Activated naive CD4-positive, alpha-beta T cell treated with anti-CD3 and anti-CD28 coated beads, Interleukin-2, amount 50 U/mL, for 16 hours (primary cell): ENCODE data around the gene TTC31.
A peak's percentile ranks its signal among the peaks of the same experiment; 100 is the strongest.

Experiments
- DNase-seq: peaks from one replicate; pipeline ENCODE4 v3.0.0-alpha.2; 2020

Gene TTC31

DNA sequence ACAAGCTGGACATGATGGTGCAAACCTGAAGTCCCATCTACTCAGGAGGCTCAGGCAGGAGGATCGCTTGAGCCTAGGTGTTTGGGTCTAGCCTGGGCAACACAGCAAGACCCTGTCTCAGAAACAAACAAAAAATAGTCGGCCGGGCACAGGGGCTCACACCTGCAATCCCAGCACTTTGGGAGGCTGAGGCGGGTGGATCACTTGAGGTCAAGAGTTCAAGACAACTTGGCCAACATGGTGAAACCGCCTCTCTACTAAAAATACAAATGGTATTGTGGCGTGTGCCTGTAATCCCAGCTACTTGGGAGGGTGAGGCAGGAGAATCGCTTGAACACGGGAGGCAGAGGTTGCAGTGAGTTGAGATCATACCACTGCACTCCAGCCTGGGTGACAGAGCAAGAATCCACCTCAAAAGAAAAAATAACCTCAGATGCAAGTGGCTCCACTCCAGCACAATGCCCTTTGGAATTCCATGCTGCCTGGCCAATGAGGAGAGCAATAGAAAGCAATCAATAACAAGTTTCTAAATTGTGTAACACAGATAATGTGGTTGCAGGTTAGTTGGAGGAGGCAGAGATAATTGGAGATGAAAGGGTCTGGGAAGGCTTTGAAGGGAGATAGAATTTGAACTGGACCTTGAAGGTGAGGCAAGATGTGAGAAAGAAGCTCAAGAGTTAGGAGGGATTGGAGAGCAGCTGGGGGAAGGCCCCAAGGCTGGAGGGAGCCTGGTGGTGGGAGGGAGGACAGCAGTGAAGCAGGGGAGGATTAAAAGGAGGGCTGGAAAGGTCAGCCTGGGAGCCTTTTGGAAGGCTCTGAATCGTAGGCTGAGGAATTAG lies 6.0 kb downstream of the TTC31 start:
- no peak for DNase-seq

DNA sequence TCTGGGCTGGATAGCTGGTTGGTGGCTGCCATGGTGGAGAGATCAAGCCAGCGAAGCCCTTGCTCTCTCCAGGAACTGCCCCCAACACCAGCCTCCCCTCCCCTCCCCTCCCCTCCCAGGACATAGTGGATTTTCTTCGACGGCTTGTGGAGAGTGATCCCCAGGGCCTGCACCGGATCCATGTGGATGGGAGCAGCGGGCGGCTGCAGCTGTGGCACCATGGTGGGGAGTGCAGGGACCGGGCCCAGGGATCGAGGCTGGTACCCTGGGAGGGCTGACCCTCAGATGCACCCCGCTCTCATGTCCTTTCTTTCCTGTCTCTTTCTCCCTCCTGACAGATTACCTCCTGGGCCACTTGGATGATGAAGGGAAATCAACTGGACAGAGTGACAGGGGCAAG lies 7.0 kb downstream of the TTC31 start:
- no peak for DNase-seq

DNA sequence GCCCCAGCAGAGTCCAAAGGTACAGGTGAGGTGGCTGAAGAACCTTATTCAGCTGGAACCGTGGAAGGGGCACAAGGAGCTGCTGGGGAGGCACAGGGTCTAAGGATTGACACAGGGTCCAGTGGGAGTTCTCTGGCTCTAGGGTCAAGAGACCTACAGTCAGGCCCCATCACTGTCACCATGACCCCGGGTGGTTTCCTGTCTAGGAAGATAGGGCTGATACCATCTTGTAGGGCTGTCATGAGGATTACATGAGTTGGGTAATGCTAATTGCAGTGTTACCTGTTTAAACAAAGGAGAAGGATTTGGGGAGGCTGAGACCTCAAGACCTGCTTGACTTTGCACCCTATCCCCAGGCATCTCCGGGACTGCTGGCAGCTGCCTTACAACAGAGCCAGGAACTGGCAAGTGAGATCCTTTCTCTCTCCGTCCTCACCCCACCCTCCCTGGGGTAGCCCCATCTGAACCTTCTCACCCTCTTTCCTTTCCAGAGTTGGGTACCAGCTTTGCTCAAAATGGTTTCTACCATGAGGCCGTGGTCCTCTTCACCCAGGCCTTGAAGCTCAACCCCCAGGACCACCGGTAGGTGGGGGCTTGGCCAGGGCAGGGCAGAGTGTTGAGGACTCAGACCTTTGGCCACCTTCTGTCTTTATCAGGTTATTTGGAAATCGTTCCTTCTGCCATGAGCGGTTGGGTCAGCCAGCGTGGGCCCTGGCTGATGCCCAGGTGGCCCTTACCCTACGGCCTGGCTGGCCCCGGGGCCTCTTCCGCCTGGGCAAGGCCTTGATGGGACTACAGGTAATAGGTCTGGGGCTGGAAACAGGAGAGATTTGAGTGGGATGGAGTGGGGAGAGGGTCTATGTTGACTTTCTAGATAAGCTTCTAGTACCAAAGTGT lies 9.0 kb downstream of the TTC31 start:
- no peak for DNase-seq

DNA sequence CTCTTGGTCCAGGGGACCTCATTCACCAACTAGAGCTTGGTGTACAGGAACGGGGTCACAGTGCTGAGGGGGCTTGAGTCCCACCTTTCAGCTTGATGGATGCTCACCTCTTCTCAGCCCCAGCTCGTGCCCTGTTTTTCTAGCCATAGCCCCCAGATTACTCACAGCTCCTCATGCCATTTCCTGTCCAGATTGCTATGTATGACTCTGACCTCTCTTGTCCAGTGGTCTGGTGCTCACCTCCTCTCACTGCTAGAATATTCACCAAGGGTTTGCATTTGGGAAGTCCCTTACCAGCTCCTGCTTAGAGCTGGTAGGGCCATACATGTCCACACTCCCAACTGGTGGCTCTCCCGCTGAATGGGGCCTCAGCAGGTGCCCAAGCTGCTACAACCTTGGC lies 10.7 kb downstream of the TTC31 start:
- no peak for DNase-seq

DNA sequence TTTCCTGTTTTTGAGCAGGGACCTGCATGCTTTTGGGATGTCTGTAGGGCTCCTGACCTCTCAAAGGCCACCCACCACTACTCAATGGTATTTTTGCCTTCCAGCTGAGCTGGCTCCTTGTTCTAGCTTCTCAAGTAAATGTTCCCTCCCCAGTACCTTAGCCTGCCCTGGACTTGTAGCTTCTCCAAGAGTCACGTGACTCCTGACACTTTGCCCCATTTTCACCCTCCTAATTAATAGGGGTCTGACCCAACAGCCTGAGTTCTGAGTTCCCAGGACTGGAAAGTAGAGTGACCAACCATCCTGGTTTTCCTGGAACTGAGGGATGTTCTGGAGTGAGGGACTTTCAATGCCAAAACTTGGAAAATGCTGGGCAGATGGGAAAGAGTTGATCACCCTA lies 12.6 kb downstream of the TTC31 start:
- no peak for DNase-seq

DNA sequence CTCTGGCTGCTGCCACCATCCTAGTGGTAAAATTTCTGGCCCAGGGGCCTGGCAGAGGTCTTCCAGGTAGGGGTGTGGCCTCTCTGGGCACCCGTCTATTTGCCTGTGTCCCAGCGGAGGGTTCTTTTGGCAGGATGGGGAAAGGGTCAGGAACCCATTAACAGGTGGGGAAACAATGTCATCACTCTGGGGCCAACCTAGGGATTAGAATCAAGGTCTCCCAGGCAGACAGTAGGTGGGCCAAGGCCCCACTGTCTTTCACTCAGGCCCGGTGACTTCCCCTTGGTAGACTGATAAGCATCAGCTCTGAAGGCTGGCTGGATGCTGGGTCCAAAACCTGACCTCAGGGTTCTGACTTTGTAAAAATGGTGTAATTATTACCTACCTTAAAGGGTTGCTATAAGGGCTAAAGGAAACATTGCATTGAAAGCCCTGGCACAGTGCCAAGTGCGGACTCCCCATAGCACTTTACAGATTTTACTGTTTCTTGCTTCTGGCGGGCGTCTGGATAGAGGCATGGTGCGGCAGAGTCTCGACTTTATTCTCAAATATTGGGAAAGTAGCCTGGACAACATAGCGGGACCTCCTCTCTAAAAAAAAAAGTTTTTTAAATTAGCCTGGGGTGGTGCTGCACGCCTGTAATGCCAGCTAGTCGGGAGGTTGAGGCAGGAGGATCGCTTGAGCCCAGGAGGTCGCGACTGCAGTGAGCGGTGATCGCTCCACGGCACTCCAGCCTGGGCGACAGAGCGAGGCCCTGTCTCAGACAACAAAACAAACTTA lies 14.3 kb downstream of the TTC31 start:
- DNase-seq = no peak

DNA sequence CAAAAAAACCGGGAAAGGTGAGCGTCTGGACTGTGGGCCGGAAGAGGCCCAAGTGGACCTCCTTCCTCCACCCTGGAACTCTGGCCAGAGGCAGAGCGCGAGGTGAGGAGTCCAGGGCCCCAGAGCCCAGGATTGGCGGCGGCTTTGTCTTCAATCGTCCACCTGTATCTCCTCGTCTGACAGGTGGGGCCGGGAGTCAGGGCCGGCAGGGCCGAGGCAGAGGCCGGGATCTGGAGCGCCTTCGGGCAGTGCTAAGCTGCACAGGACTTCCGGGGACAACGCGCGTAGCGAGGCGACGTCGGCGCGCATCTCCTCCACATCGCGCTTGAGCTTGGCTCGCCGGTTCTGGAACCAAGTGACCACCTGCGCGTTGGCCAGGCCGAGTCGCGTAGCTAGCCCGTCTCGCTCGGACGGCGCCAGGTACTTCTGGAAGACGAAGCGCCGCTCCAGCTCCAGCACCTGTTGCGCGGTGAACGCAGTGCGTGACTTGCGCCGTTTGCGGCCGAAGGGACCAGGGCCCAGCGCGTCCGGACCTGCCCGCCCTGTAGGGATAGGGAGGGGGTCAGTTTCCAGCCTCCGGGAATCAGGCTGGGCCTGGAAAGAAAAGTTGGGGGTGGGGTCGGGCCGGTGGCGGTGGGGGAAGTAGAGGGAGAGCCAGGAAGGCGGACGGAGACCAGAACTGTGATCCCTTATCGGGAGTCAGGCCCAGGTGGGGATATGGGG lies 15.1 kb downstream of the TTC31 start:
- DNase-seq = no peak

DNA sequence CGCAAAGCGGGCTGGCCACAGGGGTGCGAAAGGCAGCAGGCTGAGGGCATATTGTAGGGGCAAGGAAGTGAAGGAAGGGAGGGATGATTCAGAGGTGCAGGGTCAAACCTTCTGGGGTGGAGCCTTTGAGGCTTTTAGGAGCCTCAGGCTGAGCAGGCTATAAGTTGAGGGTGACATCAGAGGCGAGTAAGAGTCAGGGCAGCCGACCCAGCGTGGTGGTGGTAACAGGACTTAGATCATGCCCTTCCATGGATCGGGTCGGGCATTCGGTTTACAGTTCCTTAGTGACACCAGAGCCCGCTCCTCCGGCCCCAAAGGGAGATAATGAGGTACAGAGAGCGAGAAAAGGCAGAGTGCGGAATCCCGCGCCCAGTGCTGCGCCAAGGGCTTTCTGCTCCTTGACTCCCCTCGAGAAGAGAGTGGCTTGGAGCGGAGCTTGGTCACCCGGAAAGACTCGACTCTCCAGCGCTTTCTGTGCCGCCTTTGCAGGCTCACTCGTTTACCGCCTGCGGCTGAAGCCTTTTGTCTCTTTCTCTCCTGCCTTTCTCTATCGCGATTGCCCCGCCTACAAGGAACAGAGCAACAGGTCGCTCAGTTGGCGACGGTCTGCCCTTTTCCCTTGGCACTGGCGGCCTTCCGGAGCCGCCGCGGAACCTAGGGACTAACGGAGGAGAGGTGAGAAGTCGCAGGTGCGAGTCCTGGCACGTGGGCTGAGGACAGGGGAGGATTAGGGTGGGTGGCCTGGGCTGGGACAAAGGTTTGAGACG lies 15.8 kb downstream of the TTC31 start:
- DNase-seq = no peak

DNA sequence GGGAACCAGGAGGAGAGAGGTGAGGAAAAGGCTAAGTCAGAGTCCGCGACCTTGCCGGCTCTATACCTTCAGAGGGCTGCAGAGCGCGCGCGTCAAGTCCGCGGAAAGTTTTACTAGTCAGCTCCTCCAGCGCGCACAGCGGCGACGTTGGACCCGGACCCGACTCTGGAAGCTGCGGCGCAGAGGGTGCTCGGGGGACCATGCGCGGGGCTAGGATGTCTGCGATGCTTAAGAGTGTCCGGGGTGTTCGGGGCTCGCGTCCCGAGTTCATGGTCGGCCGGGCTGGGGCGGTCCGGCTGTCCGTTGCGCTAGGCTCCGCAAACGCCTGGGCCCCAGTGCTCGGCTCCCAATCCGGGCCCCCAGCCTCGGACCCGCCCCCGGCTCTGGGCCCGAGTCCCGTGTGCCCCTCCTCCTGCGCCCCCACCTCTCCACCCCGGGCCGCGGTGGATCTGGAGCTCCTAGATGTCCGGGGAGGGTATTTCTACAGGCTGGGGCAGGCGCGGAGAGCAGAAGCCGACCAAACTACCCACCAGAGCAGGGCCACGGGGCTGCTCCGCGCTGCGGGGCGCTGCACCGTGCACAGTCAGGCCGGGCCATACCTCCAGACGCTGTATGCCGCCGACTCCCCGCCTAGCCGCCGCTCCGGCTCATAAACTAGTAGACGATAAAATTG lies 16.5 kb downstream of the TTC31 start, which contains the start of gene LBX2:
TSS of gene LBX2 (minus strand) at position 337 of the 673 bp plus-strand sequence. CDS start at position 271, 66 bp downstream.
- DNase-seq = peak; percentile 50

DNA sequence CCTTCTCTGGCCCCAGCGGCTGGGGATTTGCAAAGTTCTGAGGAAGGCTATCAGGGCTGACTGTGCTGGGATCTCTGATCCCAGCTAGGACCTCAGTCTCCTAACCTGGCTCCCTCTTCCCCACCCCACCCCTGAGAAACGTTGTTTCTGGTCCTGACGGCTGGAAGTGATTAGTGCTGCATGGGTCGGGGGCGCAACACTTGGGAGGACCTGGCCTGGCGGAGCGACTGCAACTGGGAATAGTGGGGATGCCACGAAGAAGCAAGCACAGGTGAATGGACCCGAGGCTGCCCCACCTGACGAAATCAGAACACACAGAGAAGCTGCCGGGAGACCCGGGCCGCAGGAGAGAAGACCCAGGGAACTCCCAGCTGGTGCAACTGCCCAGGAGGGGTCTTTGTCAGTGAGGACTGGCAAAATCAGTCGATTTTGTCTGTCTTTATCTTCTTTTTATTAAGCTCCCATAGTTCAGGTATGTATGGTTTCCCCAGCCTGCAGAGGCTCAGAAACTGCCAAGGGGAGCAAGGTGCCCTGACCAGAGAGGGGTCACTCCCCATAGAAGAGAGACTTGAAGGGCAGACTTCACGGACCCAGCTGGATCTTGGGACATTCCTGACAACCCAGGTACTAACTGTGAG lies 17.2 kb downstream of the TTC31 start:
- no peak for DNase-seq

DNA sequence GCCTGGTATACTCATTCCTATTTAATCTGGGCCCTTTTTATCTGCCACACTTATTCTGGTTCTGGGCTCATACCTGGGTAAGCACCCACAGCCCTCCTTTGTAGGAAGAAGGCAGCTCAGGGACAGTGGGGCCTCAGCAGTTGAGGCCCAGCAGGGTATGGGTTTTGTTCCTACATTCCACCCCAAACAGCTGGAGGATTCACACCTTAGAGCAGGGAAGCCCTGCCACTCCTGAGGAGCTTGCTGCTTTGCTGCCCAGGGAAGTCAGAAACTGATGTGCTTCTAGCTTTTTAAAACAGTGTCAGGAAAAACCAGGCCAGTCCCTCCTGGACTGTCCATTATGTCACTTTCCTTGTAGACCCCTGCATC lies 17.7 kb downstream of the TTC31 start:
- no peak for DNase-seq

DNA sequence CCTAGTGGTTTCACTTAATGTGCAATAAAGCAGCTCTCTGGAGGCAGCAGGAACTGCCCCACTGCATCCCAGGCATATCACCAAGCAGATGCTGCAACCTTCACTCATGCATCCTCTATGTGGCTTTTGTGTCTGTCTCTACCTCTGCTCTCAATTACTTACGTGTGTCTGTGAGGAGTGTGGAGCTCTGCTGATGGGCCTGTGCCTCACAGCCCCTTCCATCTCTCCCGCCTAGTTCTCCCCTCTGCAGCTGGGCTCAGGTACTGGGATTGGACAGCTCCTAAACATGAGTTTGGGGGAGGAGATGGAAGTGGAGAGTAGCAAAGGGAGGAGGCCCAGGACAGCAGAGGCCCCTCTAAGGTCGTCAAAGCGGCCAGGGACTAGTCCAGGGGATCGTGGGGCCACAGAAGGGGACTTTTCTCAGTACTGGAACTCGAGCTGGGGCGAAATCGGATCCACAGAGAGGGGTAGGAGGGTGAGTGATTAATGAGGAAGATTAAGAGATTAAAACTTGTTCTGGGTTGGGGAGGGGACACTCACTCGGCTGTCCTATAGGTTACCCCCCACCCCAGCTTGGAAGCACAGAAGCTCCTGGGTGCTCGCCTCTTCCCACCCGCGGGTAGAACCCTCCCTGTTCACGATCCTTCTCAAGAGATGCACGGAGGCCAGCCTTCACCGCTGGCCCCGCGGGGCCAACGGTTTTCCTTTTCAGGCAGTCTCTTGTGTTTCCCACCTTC lies 18.6 kb downstream of the TTC31 start:
- no peak for DNase-seq

DNA sequence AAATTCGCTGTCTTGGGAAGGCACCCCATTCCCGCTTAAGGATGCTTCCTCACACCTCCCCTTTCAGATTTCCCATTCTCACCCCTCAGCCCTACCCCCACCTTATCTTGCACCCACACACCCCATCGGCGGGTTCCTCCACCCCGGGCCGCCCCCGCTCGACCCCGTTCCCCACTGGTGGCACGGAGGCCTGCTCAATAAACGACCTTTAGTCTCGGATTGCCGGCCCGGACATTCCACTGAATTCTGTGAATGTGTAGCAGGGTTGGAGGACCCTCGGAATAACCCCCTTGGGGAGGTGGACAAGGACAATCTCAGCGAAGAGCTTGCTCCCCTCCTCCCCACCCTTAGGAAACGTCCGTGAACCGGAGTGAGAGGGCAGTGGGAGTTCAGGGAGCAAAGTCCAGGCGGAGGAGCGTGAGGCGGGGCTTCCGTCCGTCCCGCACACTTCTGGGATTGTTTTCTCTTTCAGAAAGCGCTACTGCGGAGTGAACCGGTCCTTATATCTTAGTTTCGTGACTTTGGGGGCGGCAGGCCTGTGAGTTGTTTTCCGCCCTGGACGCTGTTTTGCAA lies 19.4 kb downstream of the TTC31 start:
- DNase-seq = no peak

DNA sequence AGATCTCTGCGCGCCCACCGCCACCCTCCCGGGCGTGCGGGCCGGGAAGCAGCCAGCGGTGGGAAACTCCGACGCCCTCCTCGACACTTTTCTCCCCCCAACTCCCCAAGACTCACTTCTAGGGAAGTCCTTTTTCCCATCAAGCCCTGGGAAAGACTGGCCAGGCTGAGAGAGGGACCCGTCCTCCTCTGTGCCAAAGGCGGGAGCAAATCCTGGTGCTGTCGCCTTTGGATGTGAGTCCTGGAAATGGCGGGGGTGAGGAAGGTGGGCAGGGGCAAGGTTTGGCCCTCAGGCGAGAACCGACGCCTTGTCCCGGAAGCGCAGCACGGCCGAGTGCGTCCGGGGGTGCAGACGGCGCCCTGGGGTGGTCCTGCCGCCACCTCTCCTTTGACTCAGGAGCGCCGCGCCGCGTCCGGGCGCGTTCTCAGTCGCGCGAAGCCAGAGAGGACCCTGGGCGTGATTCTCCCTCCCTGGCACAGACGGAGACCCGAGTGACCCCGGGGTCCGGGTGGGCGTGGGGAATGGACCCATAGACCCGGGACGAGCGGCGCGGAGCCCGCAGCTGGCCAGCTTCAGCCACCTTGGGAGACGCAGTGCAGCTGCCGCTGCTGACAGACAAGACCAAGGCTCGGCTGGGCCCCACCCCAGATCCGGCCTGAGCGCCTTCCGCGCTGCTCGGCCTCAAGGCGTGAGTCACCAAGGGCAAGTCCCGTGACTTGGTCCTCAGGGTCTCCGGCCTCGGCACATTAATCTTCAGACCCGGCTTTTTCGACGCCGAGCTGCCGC lies 20.0 kb downstream of the TTC31 start:
- DNase-seq = no peak

DNA sequence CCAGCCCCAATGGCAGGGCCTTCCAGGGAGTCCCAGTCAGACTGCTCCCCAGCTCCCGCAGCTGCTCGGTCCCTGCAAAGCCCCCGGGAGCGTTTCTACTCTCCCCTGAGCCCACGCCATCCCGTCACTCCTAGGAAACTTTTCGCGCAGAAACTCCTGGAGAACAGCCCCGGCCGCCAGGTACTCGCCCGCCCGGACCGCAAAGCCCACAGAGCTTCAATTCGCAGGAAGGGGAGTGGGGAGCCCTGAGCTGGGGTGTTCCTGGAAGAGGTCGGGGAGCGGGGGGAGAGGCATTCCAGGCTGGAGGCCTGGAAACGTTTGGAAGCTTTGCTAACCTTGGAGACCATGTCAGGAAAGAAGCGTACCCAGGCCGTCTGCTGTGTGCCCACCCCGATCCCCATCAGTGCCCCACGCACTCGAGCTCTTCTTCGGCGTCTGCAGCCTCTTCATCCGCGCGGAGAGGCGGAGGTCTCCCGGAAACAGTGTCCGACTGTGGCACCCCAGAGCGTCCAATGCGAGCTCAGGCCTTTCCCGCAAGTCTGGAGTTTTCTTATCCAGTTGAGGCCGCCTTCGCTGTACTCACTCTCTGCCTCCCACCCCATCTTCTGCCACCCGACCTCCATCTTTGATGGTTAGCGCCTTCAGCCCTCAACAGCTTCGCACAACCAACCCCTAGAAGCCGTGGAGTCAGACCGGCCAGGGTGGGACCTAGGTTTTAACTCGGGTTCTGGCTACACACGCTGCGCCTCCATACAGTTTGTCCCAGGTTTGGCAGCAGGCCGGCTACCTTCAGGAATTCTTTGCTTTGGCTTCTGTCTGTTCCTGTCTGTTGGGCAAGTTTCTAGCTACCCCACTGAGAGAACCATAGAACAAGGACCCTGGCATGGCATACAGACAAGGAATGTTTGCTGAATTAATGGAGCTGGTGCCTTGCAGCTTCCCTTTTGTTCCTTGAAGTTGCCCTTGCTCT lies 20.9 kb downstream of the TTC31 start:
- DNase-seq = no peak

DNA sequence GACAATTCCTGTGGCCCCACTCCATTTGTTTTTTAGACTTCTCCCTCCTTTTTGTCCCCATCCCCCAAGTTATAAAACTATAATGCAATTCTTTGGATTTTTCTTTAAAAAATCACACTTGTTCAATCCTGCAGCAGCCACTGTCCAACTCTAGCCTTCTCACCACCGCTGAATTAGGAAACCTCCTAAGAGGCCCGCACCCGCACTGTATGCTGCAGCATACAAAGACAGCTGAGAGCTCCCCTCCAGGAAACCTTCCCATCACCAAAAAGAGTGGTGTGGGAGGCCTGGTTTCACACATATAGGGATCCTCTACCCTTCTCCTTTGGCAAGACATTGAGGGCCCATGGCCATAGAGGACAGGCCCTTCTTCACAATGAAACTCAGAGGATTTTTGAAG lies 21.7 kb downstream of the TTC31 start:
- no peak for DNase-seq
